Fibroblast of lung (primary cell): ENCODE measurements around the gene TMEM38B. TPM values are rescaled to one million over a fixed set of nuclear protein-coding genes. Genes with fewer than 3 reads are reported as not detected.
A peak's percentile ranks its signal among the peaks of the same experiment; 100 is the strongest.

Experiments
- DNase-seq, 2 donors: peaks; one replicate each; pipeline versions ENCODE4 v3.0.0 to v3.0.0-alpha.2; 2010; ENCODE audit warnings: low read depth in 2 of 2
- H2AFZ ChIP-seq: 2 replicates; pipeline ENCODE4 v1.5.1; 2012; ENCODE audit warnings: low read length, control low read depth, inconsistent platforms
- H3K27ac ChIP-seq: 2 replicates; pipeline ENCODE4 v1.5.1; 2011; ENCODE audit warnings: low read length, control low read depth; ENCODE audit not compliant: insufficient read depth
- H3K27me3 ChIP-seq: 2 replicates; pipeline ENCODE4 v1.5.1; 2011; ENCODE audit warnings: mild to moderate bottlenecking, low read length; ENCODE audit not compliant: control insufficient read depth, insufficient read depth
- H3K36me3 ChIP-seq: 2 replicates; pipeline ENCODE4 v1.5.1; 2011; ENCODE audit warnings: low read length; ENCODE audit not compliant: control insufficient read depth, insufficient read depth
- H3K4me1 ChIP-seq: 2 replicates; pipeline ENCODE4 v1.5.1; 2011; ENCODE audit warnings: low read length; ENCODE audit not compliant: control insufficient read depth, insufficient read depth; ENCODE audit errors: extremely low read depth
- H3K4me2 ChIP-seq: 2 replicates; pipeline ENCODE4 v1.5.1; 2011; ENCODE audit warnings: low read length, control low read depth; ENCODE audit not compliant: insufficient read depth; ENCODE audit errors: extremely low read depth
- H3K4me3 ChIP-seq, 4 experiments: fragments of 200-600 bp in 1 of 4; sonication (generic) in 1 of 4; replicated peaks in 1 of 4; 2 replicates each; pipeline ENCODE4 v1.5.1; 2011 to 2016; ENCODE audit warnings: low read length in 4 of 4, low read depth in 3 of 4, mild to moderate bottlenecking in 3 of 4, control low read depth in 2 of 4, inconsistent platforms in 1 of 4, mixed read lengths in 1 of 4; ENCODE audit not compliant: insufficient read depth in 1 of 4; ENCODE audit errors: control extremely low read depth in 1 of 4
- H3K79me2 ChIP-seq: 2 replicates; pipeline ENCODE4 v1.5.1; 2012; ENCODE audit warnings: mild to moderate bottlenecking, low read length, inconsistent platforms; ENCODE audit not compliant: control insufficient read depth, insufficient read depth
- H3K9ac ChIP-seq: 2 replicates; pipeline ENCODE4 v1.5.1; 2011; ENCODE audit warnings: mild to moderate bottlenecking, low read length, control low read depth; ENCODE audit not compliant: insufficient read depth
- H3K9me3 ChIP-seq: 2 replicates; pipeline ENCODE4 v1.5.1; 2012; ENCODE audit warnings: low read depth, low read length; ENCODE audit not compliant: control insufficient read depth, insufficient read depth
- H4K20me1 ChIP-seq: 2 replicates; pipeline ENCODE4 v1.5.1; 2011; ENCODE audit warnings: low read length; ENCODE audit not compliant: control insufficient read depth, insufficient read depth; ENCODE audit errors: extremely low read depth
- CTCF ChIP-seq, 2 donors: IDR thresholded peaks in 1 of 2; conservative IDR thresholded peaks in 1 of 2; 1 replicate in 1 of 2; 2 replicates in 1 of 2; pipeline ENCODE4 v1.5.1; 2011 to 2012; ENCODE audit warnings: low read length in 2 of 2, control low read depth in 1 of 2, inconsistent platforms in 1 of 2, low read depth in 1 of 2, mild to moderate bottlenecking in 1 of 2
- EZH2 ChIP-seq: IDR thresholded peaks from 2 replicates; pipeline ENCODE4 v1.5.1; 2012; ENCODE audit warnings: low read length, control low read depth, mild to moderate bottlenecking; ENCODE audit errors: missing control alignments
- polyA plus RNA-seq, 2 donors: library from polyadenylated mRNA; depleted of rRNA in 1 of 2; stranded (reverse) in 1 of 2; unstranded in 1 of 2; fragments of >200 nt; gene quantifications; 2 replicates each; pipeline ENCODE4 v1.2.1, GENCODE V29; 2011 to 2012; ENCODE audit warnings: missing spikeins in 1 of 2
- total RNA-seq: library from RNA; depleted of rRNA; stranded (reverse); fragments of >200 nt; gene quantifications from 2 replicates; pipeline ENCODE4 v1.2.1, GENCODE V29; 2014

Gene TMEM38B
- total and polyA plus RNA-seq, 2 donors (not counting 1 experiment from before 2014, with no cell fraction given): 6.9 to 21.3 TPM

GRCh38 chr9:105647595-105648349 is 46.6 kb upstream of the TMEM38B start:
- no peaks in the 10 kb centered on the region for H3K9me3 ChIP-seq
- no peaks in the 10 kb centered on the region for H3K36me3 ChIP-seq
- peak in 1 of 2 donors; percentile 26 for DNase-seq
- TF ChIP-seq CTCF (conservative IDR thresholded peaks at IDR 0.05 in 1 of 2, IDR thresholded peaks at IDR 0.05 in 1 of 2; ENCODE audit: low read depth in 1 of 2, low read length in 2 of 2) (no peak), EZH2 (no peak)
- H2AFZ ChIP-seq: no peak overlapping the region
- no peaks in the 10 kb centered on the region for H3K79me2 ChIP-seq
- no peaks in the 10 kb centered on the region for H4K20me1 ChIP-seq
- no peak overlapping the region for H3K27ac ChIP-seq
- no peaks in the 10 kb centered on the region for H3K4me1 ChIP-seq
- H3K27me3 ChIP-seq: no peaks in the 10 kb centered on the region
- no peak overlapping the region for H3K9ac ChIP-seq
- no peak overlapping the region for H3K4me3 ChIP-seq
- H3K4me2 ChIP-seq: no peak overlapping the region

GRCh38 chr9:105651806-105652205 is 42.5 kb upstream of the TMEM38B start:
- Histone ChIP-seq H3K27me3 (peaks cover 6% of the 10 kb centered on the region), H3K4me2 (no peak overlapping the region), H3K4me3 (no peak overlapping the region), H4K20me1 (no peaks in the 10 kb centered on the region), H3K79me2 (no peaks in the 10 kb centered on the region), H3K9ac (no peak overlapping the region), H3K27ac (no peak overlapping the region), H2AFZ (no peak overlapping the region), H3K9me3 (no peaks in the 10 kb centered on the region), H3K4me1 (no peaks in the 10 kb centered on the region), H3K36me3 (no peaks in the 10 kb centered on the region)
- TF ChIP-seq EZH2: no peak
- TF ChIP-seq CTCF (conservative IDR thresholded peaks at IDR 0.05 in 1 of 2, IDR thresholded peaks at IDR 0.05 in 1 of 2; ENCODE audit: low read depth in 1 of 2, low read length in 2 of 2): no peak
- DNase-seq: no peak

GRCh38 chr9:105656131-105656921 is 38.0 kb upstream of the TMEM38B start:
- Histone ChIP-seq H3K9ac (no peak overlapping the region), H3K27ac (no peak overlapping the region), H3K4me2 (peak overlapping the region; percentile 69), H3K27me3 (peaks cover 6% of the 10 kb centered on the region), H3K4me1 (no peaks in the 10 kb centered on the region), H4K20me1 (no peaks in the 10 kb centered on the region), H3K79me2 (no peaks in the 10 kb centered on the region), H3K4me3 (peak overlapping the region; percentile 27 to 59 (median 41)), H3K9me3 (no peaks in the 10 kb centered on the region), H2AFZ (peak overlapping the region; percentile 21), H3K36me3 (no peaks in the 10 kb centered on the region)
- TF ChIP-seq EZH2 (no peak), CTCF (conservative IDR thresholded peaks at IDR 0.05 in 1 of 2, IDR thresholded peaks at IDR 0.05 in 1 of 2; ENCODE audit: low read depth in 1 of 2, low read length in 2 of 2) (no peak)
- peak in 1 of 2 donors; percentile 11 for DNase-seq
